HG02870 (cell line): ENCODE results near the gene BBS4.
"Not testable (repeated sequence)": the region's sequence is repeated elsewhere in the genome, so short reads cannot be mapped to it uniquely, and the experiment has no call there.

Experiments
- ATAC-seq: cut with Tn5 transposase; IDR thresholded peaks from one replicate; pipeline ENCODE4 v1.9.1; 2021; ENCODE audit warnings: mild to moderate bottlenecking, moderate library complexity; ENCODE audit not compliant: unreplicated experiment

Gene BBS4

GRCh38 chr15:72685925-72686794 is at the start of gene BBS4, which contains the start of gene HIGD2B:
TSS of gene BBS4 (plus strand) at chr15:72686207. CDS start at chr15:72686228, 21 bp downstream.
TSS of gene HIGD2B (minus strand) at chr15:72686182. CDS start at chr15:72676374, 9,808 bp downstream.
- peak; percentile 95 for ATAC-seq

- ATAC-seq = peak; percentile 72
These were observed 49.3 kb upstream of the BBS4 start for GRCh38 chr15:72636519-72637282.

- not testable (repeated sequence) for ATAC-seq
These were observed 46.1 kb upstream of the BBS4 start for GRCh38 chr15:72639759-72640483.

- not testable (repeated sequence) for ATAC-seq
These were observed 43.7 kb upstream of the BBS4 start for GRCh38 chr15:72642271-72642670.

- not testable (repeated sequence) for ATAC-seq
These were observed 37.3 kb upstream of the BBS4 start for GRCh38 chr15:72648631-72649253.

GRCh38 chr15:72654397-72654796 is 31.6 kb upstream of the BBS4 start, which contains the start of gene GOLGA6B:
TSS of gene GOLGA6B (plus strand) at chr15:72654697. CDS start at chr15:72654738, 41 bp downstream.
- ATAC-seq = not testable (repeated sequence)

GRCh38 chr15:72656014-72656413 is 30.0 kb upstream of the BBS4 start:
- ATAC-seq = not testable (repeated sequence)

GRCh38 chr15:72661081-72661480 is 24.9 kb upstream of the BBS4 start:
- not testable (repeated sequence) for ATAC-seq

- ATAC-seq = not testable (repeated sequence)
These were observed 22.1 kb upstream of the BBS4 start for GRCh38 chr15:72663931-72664330.

GRCh38 chr15:72665706-72666105 is 20.3 kb upstream of the BBS4 start:
- not testable (repeated sequence) for ATAC-seq

- ATAC-seq = not testable (repeated sequence)
These were observed 16.2 kb upstream of the BBS4 start for GRCh38 chr15:72669803-72670202.

- ATAC-seq = peak; percentile 69
These were observed 15.2 kb upstream of the BBS4 start for GRCh38 chr15:72670656-72671352.

GRCh38 chr15:72671525-72671924 is 14.5 kb upstream of the BBS4 start:
- no peak for ATAC-seq

- no peak for ATAC-seq
These were observed 9.2 kb upstream of the BBS4 start for GRCh38 chr15:72676838-72677237.

GRCh38 chr15:72680931-72681330 is 5.1 kb upstream of the BBS4 start:
- ATAC-seq = no peak

- no peak for ATAC-seq
These were observed 3.2 kb upstream of the BBS4 start for GRCh38 chr15:72682772-72683171.

- ATAC-seq = no peak
These were observed 594 bp upstream of the BBS4 start for GRCh38 chr15:72685301-72685924.

- ATAC-seq = no peak
These were observed 2.7 kb downstream of the BBS4 start for GRCh38 chr15:72688697-72689096.

- no peak for ATAC-seq
These were observed 4.9 kb downstream of the BBS4 start for GRCh38 chr15:72690938-72691337.
